ENCODE results near the gene UGT2A1. TPM values are rescaled to one million over a fixed set of nuclear protein-coding genes. Genes with fewer than 3 reads are reported as not detected.

The UGT2A1 gene
- total and polyA plus RNA-seq, 2 of the 4 experiments (the other 2 are of a cell fraction): not detected

- Histone ChIP-seq H3K27ac (ENCODE audit: insufficient read depth, low read length) (no peak overlapping the region), H2AK9ac (replicated peaks; ENCODE audit: low read depth, low read length, poor library complexity) (no peak overlapping the region), H2BK5ac (ENCODE audit: low read depth, low read length, poor library complexity, severe bottlenecking) (no peak overlapping the region), H3K4ac (ENCODE audit: low read depth, low read length) (no peak overlapping the region), H3K14ac (replicated peaks; ENCODE audit: low read depth, low read length) (no peak overlapping the region), H3K36me3 (ENCODE audit: control insufficient read depth, insufficient read depth, low read length) (no peaks in the 10 kb centered on the region), H3K9me1 (ENCODE audit: insufficient read depth, low read length) (no peaks in the 10 kb centered on the region), H4K8ac (ENCODE audit: low read depth in 2 of 2, low read length in 2 of 2) (no peak overlapping the region), H2AK5ac (ENCODE audit: low read depth, low read length) (no peak overlapping the region), H2BK20ac (ENCODE audit: low read depth, low read length) (no peak overlapping the region), H4K20me1 (ENCODE audit: insufficient read depth, low read length) (no peaks in the 10 kb centered on the region), H2BK15ac (ENCODE audit: low read depth, low read length) (no peak overlapping the region), H4K5ac (ENCODE audit: low read depth, low read length) (no peak overlapping the region), H3K9me3 (ENCODE audit: control insufficient read depth, insufficient read depth, low read length) (no peaks in the 10 kb centered on the region), H2BK120ac (ENCODE audit: low read depth, low read length) (no peak overlapping the region), H3K27me3 (ENCODE audit: control insufficient read depth, insufficient read depth, low read length) (no peaks in the 10 kb centered on the region), H3K4me1 (ENCODE audit: control insufficient read depth, insufficient read depth, low read length) (no peaks in the 10 kb centered on the region), H2AFZ (replicated peaks; ENCODE audit: low read length, poor library complexity) (no peak overlapping the region), H3K23ac (ENCODE audit: low read depth, low read length) (no peak overlapping the region), H3K56ac (ENCODE audit: extremely low read depth, insufficient read depth, low read length) (no peak overlapping the region), H4K91ac (ENCODE audit: insufficient read depth, low read depth, low read length) (no peak overlapping the region), H3K9ac (ENCODE audit: low read depth, low read length) (no peak overlapping the region), H3K79me1 (ENCODE audit: low read depth in 1 of 2, low read length in 2 of 2) (no peaks in the 10 kb centered on the region), H3K18ac (ENCODE audit: low read depth, low read length) (no peak overlapping the region), H3K4me2 (ENCODE audit: low read depth, low read length) (no peak overlapping the region), H3K4me3 (ENCODE audit: insufficient read depth, low read depth, low read length) (no peak overlapping the region)
- TF ChIP-seq FOS (IDR thresholded peaks at IDR 0.05; ENCODE audit: low read depth, low read length) (no peak), MXI1 (IDR thresholded peaks at IDR 0.05; ENCODE audit: borderline replicate concordance, low read depth, low read length) (no peak), RFX5 (IDR thresholded peaks at IDR 0.05; ENCODE audit: low read depth, low read length) (no peak), BHLHE40 (IDR thresholded peaks at IDR 0.05; ENCODE audit: low read depth, low read length) (no peak), MAFK (IDR thresholded peaks at IDR 0.05; ENCODE audit: low read depth, low read length) (no peak), POLR2A (IDR thresholded peaks at IDR 0.05; ENCODE audit: low read depth, low read length) (no peak), SMC3 (IDR thresholded peaks at IDR 0.05; ENCODE audit: low read depth, low read length) (no peak), CHD1 (IDR thresholded peaks at IDR 0.05; ENCODE audit: low read depth, low read length) (no peak), NFE2L2 (IDR thresholded peaks at IDR 0.05; ENCODE audit: low read depth, low read length) (no peak), MAZ (IDR thresholded peaks at IDR 0.05; ENCODE audit: borderline replicate concordance, low read depth, low read length) (no peak), RAD21 (IDR thresholded peaks at IDR 0.05; ENCODE audit: low read length) (no peak), ELK1 (IDR thresholded peaks at IDR 0.05; ENCODE audit: borderline replicate concordance, low read depth, low read length) (no peak), CEBPB (IDR thresholded peaks at IDR 0.05; ENCODE audit: low read depth, low read length) (no peak), CTCF (conservative IDR thresholded peaks at IDR 0.05; ENCODE audit: low read depth, low read length) (no peak), RCOR1 (IDR thresholded peaks at IDR 0.05; ENCODE audit: insufficient replicate concordance, low read length) (no peak), USF2 (IDR thresholded peaks at IDR 0.05; ENCODE audit: low read depth, low read length) (no peak)
- DNase-seq (no peak), ATAC-seq (ENCODE audit: low read depth) (no peak)
- dilution Hi-C loops (cut with HindIII; ENCODE audit: low sequenced_read_pairs, unreplicated experiment): no loop called here
- in situ Hi-C loops (cut with MboI; ENCODE audit: low sequenced_read_pairs): no loop called here
- WGBS, 2 experiments (ENCODE audit: extremely low coverage in 2 of 2, insufficient read length in 1 of 2): no CpG with 5 or more reads among the region's 4 CpGs
- POLR2A ChIA-PET (ENCODE audit: unreplicated experiment): no interaction called here
- intact Hi-C loops (cut with micrococcal nuclease): no loop called here
- CTCF ChIA-PET: interaction anchor here (0.7 kb wide), 1 partner anchor 56 kb away, joined by 3 read pairs; no protein-coding TSS in a partner anchor
- no TSS peak for BruUV-seq (replicated peaks)
Observed at GRCh38 chr4:69701696-69702095, 48.6 kb upstream of the UGT2A1 start.
